ENCODE measurements around the gene CLPX. TPM values are rescaled to one million over a fixed set of nuclear protein-coding genes. Genes with fewer than 3 reads are reported as not detected.

CLPX gene

GRCh38 chr15:65099336-65099735 is 85.8 kb downstream of the CLPX start:
- H2BK12ac ChIP-seq (ENCODE audit: low read length), result no peak overlapping the region
- H3K4me2 ChIP-seq (ENCODE audit: insufficient read depth, low read length, poor library complexity, severe bottlenecking), result no peak overlapping the region
- H3K27ac ChIP-seq (replicated peaks; ENCODE audit: low read length), result no peak overlapping the region
- no peak overlapping the region for H3K4ac ChIP-seq (ENCODE audit: low read length)
- H3K4me3 ChIP-seq (ENCODE audit: low read length in 2 of 2), result no peak overlapping the region
- H2BK5ac ChIP-seq (ENCODE audit: low read length), result no peak overlapping the region
- peaks cover 0 to 4% of the 10 kb centered on the region in 2 donors for H3K4me1 ChIP-seq (ENCODE audit: control insufficient read depth in 2 of 2, insufficient read depth in 1 of 2, low read depth in 1 of 2, low read length in 2 of 2)
- no peak overlapping the region for H3K9ac ChIP-seq (ENCODE audit: low read depth, low read length, poor library complexity)
- no peak overlapping the region for H4K91ac ChIP-seq (ENCODE audit: low read depth, low read length, poor library complexity)
- H3K18ac ChIP-seq (ENCODE audit: low read length), result no peak overlapping the region
- no peak overlapping the region for H2AK5ac ChIP-seq (ENCODE audit: low read depth, low read length)
- H3K79me1 ChIP-seq (ENCODE audit: low read depth, low read length), result no peaks in the 10 kb centered on the region
- H4K8ac ChIP-seq (ENCODE audit: low read depth, low read length), result no peak overlapping the region
- H3K14ac ChIP-seq (ENCODE audit: low read length), result no peak overlapping the region
- no peak for DNase-seq (ENCODE audit: low spot score)
- H3K9me3 ChIP-seq (replicated peaks in 1 of 2; ENCODE audit: control insufficient read depth in 2 of 2, insufficient read depth in 1 of 2, low read depth in 1 of 2, low read length in 2 of 2), result no peaks in the 10 kb centered on the region
- no peak overlapping the region for H2BK15ac ChIP-seq (ENCODE audit: low read length)
- peaks cover 4 to 40% of the 10 kb centered on the region in 2 donors for H3K36me3 ChIP-seq (replicated peaks in 1 of 2; ENCODE audit: control insufficient read depth in 2 of 2, insufficient read depth in 2 of 2, low read length in 2 of 2)
- H3K23ac ChIP-seq (ENCODE audit: low read depth, low read length, poor library complexity), result no peak overlapping the region
- no peak overlapping the region for H2BK120ac ChIP-seq (ENCODE audit: low read depth, low read length)
- peaks cover 0 to 9% (median 0%) of the 10 kb centered on the region in 3 experiments for H3K27me3 ChIP-seq (ENCODE audit: control insufficient read depth in 3 of 3, insufficient read depth in 3 of 3, low read depth in 1 of 3, low read length in 3 of 3)
- H2AFZ ChIP-seq (ENCODE audit: low read length), result no peak overlapping the region
- WGBS, 2 donors (ENCODE audit: extremely low coverage in 2 of 2, insufficient read length in 2 of 2, insufficient replicate concordance in 1 of 2), result no CpG with 5 or more reads among the region's 5 CpGs

Small RNA genes within 50 kb of the gene (small RNA-seq; reads per million reads assigned to genes)
- gene AC013553.1 (ENCODE audit: insufficient read depth), result not detected
- not detected for gene AC068213.1 (ENCODE audit: insufficient read depth)
- gene RNU6-686P (ENCODE audit: insufficient read depth), result not detected
